HG03097 (cell line): ENCODE data around the gene PRUNE1.
A peak's percentile ranks its signal among the peaks of the same experiment; 100 is the strongest.

Source experiments
- ATAC-seq: cut with Tn5 transposase; IDR thresholded peaks from one replicate; pipeline ENCODE4 v1.9.1; 2021; ENCODE audit not compliant: unreplicated experiment, low FRiP score

Gene PRUNE1

GRCh38 chr1:150976879-150977694 is 31.2 kb upstream of the PRUNE1 start:
- no peak for ATAC-seq

GRCh38 chr1:150979092-150980056 is 28.9 kb upstream of the PRUNE1 start:
- ATAC-seq, result peak; percentile 40

- no peak for ATAC-seq
These were observed 27.0 kb upstream of the PRUNE1 start for GRCh38 chr1:150981177-150981804.

GRCh38 chr1:150981805-150982712 is 26.2 kb upstream of the PRUNE1 start, which contains the start of gene ANXA9:
TSS of gene ANXA9 (plus strand) at chr1:150982292. CDS start at chr1:150983106, 814 bp downstream.
- no peak for ATAC-seq

GRCh38 chr1:150985179-150985825 is 22.9 kb upstream of the PRUNE1 start:
- no peak for ATAC-seq

GRCh38 chr1:150987924-150988323 is 20.3 kb upstream of the PRUNE1 start:
- no peak for ATAC-seq

GRCh38 chr1:150992626-150993025 is 15.6 kb upstream of the PRUNE1 start:
- no peak for ATAC-seq

GRCh38 chr1:150994248-150994647 is 14.0 kb upstream of the PRUNE1 start:
- ATAC-seq, result no peak

- no peak for ATAC-seq
These were observed 12.8 kb upstream of the PRUNE1 start for GRCh38 chr1:150995460-150995859.

GRCh38 chr1:150995896-150996295 is 12.4 kb upstream of the PRUNE1 start:
- no peak for ATAC-seq

GRCh38 chr1:150997126-150997872 is 10.9 kb upstream of the PRUNE1 start:
- no peak for ATAC-seq

- no peak for ATAC-seq
These were observed 10.3 kb upstream of the PRUNE1 start for GRCh38 chr1:150997949-150998348.

- no peak for ATAC-seq
These were observed 9.1 kb upstream of the PRUNE1 start for GRCh38 chr1:150999051-150999674.

GRCh38 chr1:150999926-151000325 is 8.3 kb upstream of the PRUNE1 start:
- ATAC-seq, result no peak

- no peak for ATAC-seq
These were observed 7.8 kb upstream of the PRUNE1 start for GRCh38 chr1:151000408-151000807.

GRCh38 chr1:151001602-151002001 is 6.6 kb upstream of the PRUNE1 start:
- ATAC-seq, result no peak

GRCh38 chr1:151002051-151002450 is 6.2 kb upstream of the PRUNE1 start:
- no peak for ATAC-seq

- ATAC-seq, result no peak
These were observed 5.6 kb upstream of the PRUNE1 start for GRCh38 chr1:151002611-151003010.
